Naive thymus-derived CD4-positive, alpha-beta T cell (primary cell): ENCODE measurements around the gene RCAN3. TPM values are rescaled to one million over a fixed set of nuclear protein-coding genes. Genes with fewer than 3 reads are reported as not detected.

ENCODE experiments used
- ATAC-seq: fragments of 150-1000 bp; cut with Tn5 transposase; 2 replicates; pipeline ENCODE4 v1.10.0; 2021; ENCODE audit warnings: mild to moderate bottlenecking, moderate library complexity
- CTCF ChIA-PET: fragments of 350-600 bp; sonication (Branson Sonifier 250); formaldehyde crosslinking; loops from one replicate; lab custom pipeline; 2021; ENCODE audit warnings: antibody characterized with exemption; lab: Charles Lee
- POLR2A ChIA-PET: fragments of 350-600 bp; sonication (Branson Sonifier 250); formaldehyde crosslinking; loops from one replicate; lab custom pipeline; 2021; ENCODE audit warnings: antibody characterized with exemption, inconsistent platforms; lab: Charles Lee
- DNase-seq, 9 donors: peaks; one replicate each; pipeline versions ENCODE4 v3.0.0 to v3.0.0-alpha.2; 2020 to 2022; ENCODE audit warnings: mixed read lengths in 1 of 9
- H3K27ac ChIP-seq: one replicate; pipeline ENCODE4 v1.7.0; 2013; ENCODE audit warnings: mild to moderate bottlenecking, low read depth, low read length, moderate library complexity
- H3K27me3 ChIP-seq, 2 donors: one replicate each; pipeline ENCODE4 v1.7.0; 2013; ENCODE audit warnings: low read length in 2 of 2, mild to moderate bottlenecking in 2 of 2, moderate library complexity in 2 of 2; ENCODE audit not compliant: control insufficient read depth in 2 of 2, insufficient read depth in 2 of 2
- H3K36me3 ChIP-seq, 3 experiments: 1 replicate in 2 of 3; 2 replicates in 1 of 3; pipeline ENCODE4 v1.7.0; 2013; ENCODE audit warnings: low read length in 3 of 3, mild to moderate bottlenecking in 3 of 3, moderate library complexity in 1 of 3; ENCODE audit not compliant: insufficient read depth in 3 of 3, control insufficient read depth in 2 of 3
- H3K4me1 ChIP-seq, 2 donors: one replicate each; pipeline ENCODE4 v1.7.0; 2013; ENCODE audit warnings: low read length in 2 of 2, mild to moderate bottlenecking in 2 of 2, moderate library complexity in 1 of 2; ENCODE audit not compliant: control insufficient read depth in 2 of 2, insufficient read depth in 2 of 2
- H3K4me3 ChIP-seq: 2 replicates; pipeline ENCODE4 v1.7.0; 2013; ENCODE audit warnings: mild to moderate bottlenecking, low read length
- H3K9me3 ChIP-seq, 3 experiments: 1 replicate in 2 of 3; 2 replicates in 1 of 3; pipeline ENCODE4 v1.7.0; 2013; ENCODE audit warnings: low read length in 3 of 3; ENCODE audit not compliant: control insufficient read depth in 2 of 3
- H3K27ac Mint-ChIP-seq, 9 donors: one replicate each; pipeline ENCODE4 v1.8.0; 2020 to 2022; ENCODE audit warnings: mixed read lengths in 9 of 9, mild to moderate bottlenecking in 8 of 9, moderate library complexity in 5 of 9, inconsistent platforms in 2 of 9
- H3K27me3 Mint-ChIP-seq, 5 donors: one replicate each; pipeline ENCODE4 v1.8.0; 2021 to 2022; ENCODE audit warnings: mixed read lengths in 5 of 5, mild to moderate bottlenecking in 1 of 5
- H3K36me3 Mint-ChIP-seq, 5 donors: one replicate each; pipeline ENCODE4 v1.8.0; 2020 to 2022; ENCODE audit warnings: mixed read lengths in 5 of 5, mild to moderate bottlenecking in 3 of 5, inconsistent platforms in 1 of 5
- H3K4me1 Mint-ChIP-seq, 7 donors: one replicate each; pipeline ENCODE4 v1.8.0; 2020 to 2022; ENCODE audit warnings: mixed read lengths in 7 of 7, mild to moderate bottlenecking in 3 of 7, inconsistent platforms in 1 of 7
- H3K4me3 Mint-ChIP-seq, 10 donors: one replicate each; pipeline ENCODE4 v1.8.0; 2020 to 2022; ENCODE audit warnings: mild to moderate bottlenecking in 10 of 10, mixed read lengths in 10 of 10, moderate library complexity in 6 of 10, inconsistent platforms in 2 of 10
- H3K9me3 Mint-ChIP-seq, 11 donors: one replicate each; pipeline ENCODE4 v1.8.0; 2020 to 2022; ENCODE audit warnings: mixed read lengths in 11 of 11, mild to moderate bottlenecking in 4 of 11, inconsistent platforms in 1 of 11, moderate library complexity in 1 of 11
- intact Hi-C, 2 donors: fragments of 100-400 bp; cut with micrococcal nuclease; formaldehyde crosslinking; loops; one replicate each; pipeline ENCODE4 v1.15.1; 2023
- polyA plus RNA-seq, 2 donors: library from polyadenylated mRNA; unstranded; fragments of 300-500 nt; fragmentation: Illumina TruSeq; gene quantifications; one replicate each; pipeline ENCODE4 v1.2.3, GENCODE V29; 2021
- total RNA-seq, 6 experiments: library from RNA in 5 of 6; stranded (reverse) in 5 of 6; gene quantifications; 1 replicate in 5 of 6; 2 replicates in 1 of 6; pipeline ENCODE4 v1.2.3 and lab custom pipeline; 2021 to 2026

Gene RCAN3
- total and polyA plus RNA-seq, 7 experiments from 2014 or later: 68.5 to 247 (median 179) TPM

DNA sequence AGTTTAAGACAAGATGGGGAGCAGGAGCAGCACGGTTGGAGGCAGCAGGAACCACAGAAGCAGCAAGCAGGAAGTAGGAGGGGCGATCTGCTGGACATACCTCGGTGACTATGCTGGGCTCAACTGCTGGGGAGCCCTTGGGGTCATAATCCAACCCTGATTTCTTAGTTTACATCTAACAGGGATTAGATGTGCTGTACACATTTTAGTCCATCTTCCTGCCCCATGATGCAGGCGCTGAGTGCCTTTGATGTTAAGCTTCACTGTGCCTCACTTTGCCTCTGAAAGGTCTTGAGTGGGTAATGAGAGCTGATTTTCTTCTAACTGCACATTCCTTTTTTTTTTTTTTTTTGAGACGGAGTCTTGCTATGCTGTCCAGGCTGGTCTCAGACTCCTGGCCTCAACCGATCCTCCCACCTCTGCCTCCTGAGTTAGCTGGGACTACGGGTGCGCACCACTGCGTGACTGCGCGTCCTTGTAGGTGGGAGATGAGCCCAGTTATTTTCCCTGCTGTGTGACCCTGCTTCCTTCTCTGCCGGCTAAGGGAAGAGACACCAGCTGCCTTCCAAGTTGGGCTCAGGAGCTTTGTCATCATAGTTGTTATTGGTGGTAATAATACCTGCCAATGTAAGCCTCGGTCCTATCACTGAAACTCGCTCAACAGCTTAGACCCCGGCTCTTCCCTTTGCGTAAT lies 1.1 kb upstream of the RCAN3 start:
- H3K36me3 ChIP-seq: no peaks in the 10 kb centered on the region
- H3K9me3 Mint-ChIP-seq: peaks cover 0 to 7% (median 0%) of the 10 kb centered on the region in 11 donors
- H3K4me3 ChIP-seq: peak overlapping the region; percentile 82
- DNase-seq (peak in 7 of 9 donors; percentile 42 to 58 (median 51)), ATAC-seq (no peak)
- ChIA-PET CTCF (interaction anchor here (0.7 to 4.9 kb wide), 10 partner anchors 8 to 86 kb away, joined by 3 to 44 read pairs (median 6); partner anchors contain the start of gene NIPAL3), POLR2A (interaction anchor here (0.6 to 27.5 kb wide), 22 partner anchors 9 to 1300 kb away, joined by 3 to 929 read pairs (median 6); partner anchors contain the start of genes NIPAL3, SRRM1 and STPG1)
- no peaks in the 10 kb centered on the region for H3K9me3 ChIP-seq
- intact Hi-C loops: loop anchor here (1.0 to 10.0 kb wide), 18 partner anchors 9 to 931 kb away; partner anchors contain the start of genes CLIC4 (in 2 of the 2), NIPAL3 (in 2 of the 2), MACO1 (in 1 of the 2) and PNRC2 (in 1 of the 2)
- H3K36me3 Mint-ChIP-seq: peaks cover 0 to 31% (median 18%) of the 10 kb centered on the region in 5 donors
- peak overlapping the region; percentile 84 to 94 (median 90) for H3K4me3 Mint-ChIP-seq
- peaks cover 33 to 44% of the 10 kb centered on the region in 2 donors for H3K4me1 ChIP-seq
- H3K27me3 ChIP-seq: no peaks in the 10 kb centered on the region
- peaks cover 34 to 60% (median 53%) of the 10 kb centered on the region in 7 donors for H3K4me1 Mint-ChIP-seq
- peak overlapping the region; percentile 99 for H3K27ac ChIP-seq
- peaks cover 0 to 9% (median 0%) of the 10 kb centered on the region in 5 donors for H3K27me3 Mint-ChIP-seq
- H3K27ac Mint-ChIP-seq: peak overlapping the region; percentile 92 to 99 (median 95)

DNA sequence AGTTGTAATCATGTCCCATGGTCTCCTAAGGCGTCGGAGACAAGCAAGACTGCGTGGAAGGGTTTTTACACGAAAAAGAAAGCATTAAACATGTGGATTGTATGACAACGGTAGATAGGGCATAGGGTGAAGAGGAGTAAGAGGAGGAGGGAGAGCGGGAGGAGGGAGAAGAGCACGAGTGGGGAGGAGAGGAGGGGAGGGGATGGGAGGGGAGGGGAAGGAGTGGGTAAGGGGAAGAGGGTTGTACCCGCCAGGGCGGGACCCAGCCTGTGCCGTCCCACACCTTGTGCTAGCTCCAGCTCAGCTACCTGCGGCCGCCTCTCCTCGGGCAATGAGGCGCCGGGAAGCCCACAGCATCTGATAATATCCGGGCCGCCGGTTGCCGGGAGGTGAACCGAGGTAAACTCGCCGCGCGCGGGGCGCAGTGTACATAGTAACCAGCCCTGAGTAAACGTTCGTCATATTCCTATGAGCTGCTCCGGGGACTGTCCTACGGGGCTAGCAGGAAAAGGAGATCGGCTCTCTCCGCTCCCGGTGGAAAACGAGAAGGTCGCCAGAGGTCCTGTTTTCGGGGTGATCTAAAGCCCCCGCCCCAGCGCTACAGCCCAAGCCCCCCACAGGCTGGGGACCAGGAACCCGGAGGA lies 449 bp upstream of the RCAN3 start:
- H3K4me1 ChIP-seq: peaks cover 37 to 48% of the 10 kb centered on the region in 2 donors
- peak overlapping the region; percentile 82 for H3K4me3 ChIP-seq
- no peaks in the 10 kb centered on the region for H3K27me3 ChIP-seq
- H3K27me3 Mint-ChIP-seq: peaks cover 0 to 9% (median 0%) of the 10 kb centered on the region in 5 donors
- intact Hi-C loops: loop anchor here (1.0 to 10.0 kb wide), 17 partner anchors 16 to 930 kb away; partner anchors contain the start of genes CLIC4 (in 2 of the 2), NIPAL3 (in 2 of the 2), MACO1 (in 1 of the 2) and PNRC2 (in 1 of the 2)
- ATAC-seq (peak; percentile 78), DNase-seq (peak; percentile 71 to 95 (median 87))
- peaks cover 35 to 65% (median 60%) of the 10 kb centered on the region in 7 donors for H3K4me1 Mint-ChIP-seq
- H3K27ac ChIP-seq: peak overlapping the region; percentile 99
- H3K36me3 Mint-ChIP-seq: peaks cover 0 to 33% (median 20%) of the 10 kb centered on the region in 5 donors
- POLR2A ChIA-PET: interaction anchor here (0.7 to 27.5 kb wide), 20 partner anchors 8 to 743 kb away, joined by 3 to 929 read pairs (median 7); partner anchors contain the start of genes NIPAL3, SRRM1 and STPG1
- no peaks in the 10 kb centered on the region for H3K9me3 ChIP-seq
- H3K27ac Mint-ChIP-seq: peak overlapping the region; percentile 92 to 99 (median 95)
- H3K36me3 ChIP-seq: no peaks in the 10 kb centered on the region
- peaks cover 0 to 7% (median 0%) of the 10 kb centered on the region in 11 donors for H3K9me3 Mint-ChIP-seq
- H3K4me3 Mint-ChIP-seq: peak overlapping the region; percentile 84 to 94 (median 90)
- CTCF ChIA-PET: interaction anchor here (0.9 to 4.9 kb wide), 8 partner anchors 8 to 87 kb away, joined by 3 to 44 read pairs (median 8); partner anchors contain the start of gene NIPAL3

DNA sequence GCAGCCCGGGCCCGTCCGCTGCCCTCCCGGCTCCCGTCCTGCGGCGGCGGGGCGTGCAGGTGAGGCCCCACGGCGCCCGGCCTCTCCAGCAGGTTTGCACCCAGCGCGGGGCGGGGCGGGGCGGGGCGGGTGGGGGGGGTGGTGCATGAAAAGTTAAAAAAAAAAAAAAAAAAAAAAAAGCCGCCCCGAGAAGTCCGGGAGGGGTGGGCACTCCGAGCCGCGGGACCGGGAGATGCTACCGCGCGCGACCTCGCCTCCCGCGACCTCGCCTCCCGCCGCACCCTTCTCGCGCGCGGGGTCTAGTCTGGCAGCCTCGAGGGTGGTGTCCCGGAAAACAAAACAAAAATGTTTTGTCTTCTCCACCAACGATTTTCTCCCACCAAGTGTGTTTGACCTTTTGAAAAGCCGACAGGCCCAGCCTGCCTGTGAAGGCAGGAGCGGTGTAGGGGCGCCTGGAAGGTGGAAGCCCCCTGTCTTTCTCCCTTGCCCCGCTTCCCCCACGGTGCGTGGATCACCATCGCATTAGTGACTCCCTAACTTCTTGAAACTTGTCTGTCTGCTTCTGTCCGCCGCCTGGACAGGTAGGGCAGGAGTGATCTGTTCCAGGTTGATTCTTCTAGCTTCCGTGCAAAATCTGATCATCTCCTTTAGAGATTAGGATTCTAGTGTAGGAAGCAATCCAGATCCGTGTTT lies 569 bp downstream of the RCAN3 start:
- Histone ChIP-seq H3K9me3 (no peaks in the 10 kb centered on the region), H3K4me3 (peak overlapping the region; percentile 84), H3K4me1 (peaks cover 47 to 58% of the 10 kb centered on the region in 2 donors), H3K36me3 (no peaks in the 10 kb centered on the region), H3K27me3 (no peaks in the 10 kb centered on the region), H3K27ac (peak overlapping the region; percentile 99)
- ChIA-PET CTCF (interaction anchor here (0.5 to 4.9 kb wide), 12 partner anchors 13 to 727 kb away, joined by 3 to 44 read pairs (median 6); partner anchors contain the start of genes NIPAL3 and STPG1), POLR2A (interaction anchor here (0.6 to 27.5 kb wide), 16 partner anchors 10 to 139 kb away, joined by 3 to 929 read pairs (median 8); partner anchors contain the start of genes NIPAL3, SRRM1 and STPG1)
- intact Hi-C loops: loop anchor here (5.0 to 10.0 kb wide), 8 partner anchors 242 to 929 kb away; partner anchors contain the start of genes CLIC4 (in 1 of the 2), MACO1 (in 1 of the 2), PNRC2 (in 1 of the 2) and RSRP1 (in 1 of the 2)
- Mint-ChIP-seq H3K27ac (peak overlapping the region; percentile 95 to 99 (median 98)), H3K36me3 (peaks cover 0 to 40% (median 23%) of the 10 kb centered on the region in 5 donors), H3K27me3 (peaks cover 0 to 9% (median 0%) of the 10 kb centered on the region in 5 donors), H3K4me1 (peaks cover 42 to 70% (median 61%) of the 10 kb centered on the region in 7 donors), H3K9me3 (peaks cover 0 to 7% (median 0%) of the 10 kb centered on the region in 11 donors), H3K4me3 (peak overlapping the region; percentile 90 to 100 (median 99))
- ATAC-seq: peak; percentile 17
- peak in 3 of 9 donors; percentile 39 to 57 (median 48) for DNase-seq

DNA sequence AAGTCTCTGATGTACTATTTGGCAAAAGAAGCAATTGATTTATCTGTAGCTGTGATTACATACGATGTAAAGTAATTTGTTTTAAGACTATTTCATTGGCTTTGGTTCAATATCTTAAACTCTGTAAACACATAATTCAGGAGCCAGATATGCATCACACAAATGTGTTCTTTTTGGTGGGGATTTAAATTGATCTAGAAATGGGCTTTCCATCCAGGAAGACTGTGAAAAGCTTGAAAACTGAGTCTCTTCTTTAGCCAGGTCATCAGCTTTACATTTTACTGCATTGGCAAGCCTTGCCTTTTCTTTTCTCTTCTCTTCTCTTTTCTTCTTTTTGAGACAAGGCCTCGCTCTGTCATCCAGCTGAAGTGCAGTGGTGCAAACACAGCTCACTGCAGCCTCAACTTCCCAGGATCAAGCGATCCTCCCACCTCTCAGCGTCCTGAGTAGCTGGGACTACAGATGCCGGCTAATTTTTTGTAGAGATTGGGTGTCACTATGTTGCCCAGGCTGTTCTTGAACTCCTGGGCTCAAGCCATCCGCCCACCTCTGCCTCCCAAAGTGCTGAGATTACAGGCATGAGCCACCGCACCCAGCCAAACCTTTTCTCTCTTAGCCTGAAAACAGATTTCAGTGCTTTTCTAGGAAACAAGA lies 1.4 kb downstream of the RCAN3 start:
- POLR2A ChIA-PET: interaction anchor here (0.6 to 27.5 kb wide), 15 partner anchors 10 to 507 kb away, joined by 3 to 929 read pairs (median 7); partner anchors contain the start of genes NIPAL3 and STPG1
- intact Hi-C loops: loop anchor here (1.0 to 10.0 kb wide), 9 partner anchors 83 to 928 kb away; partner anchors contain the start of genes CLIC4 (in 1 of the 2), MACO1 (in 1 of the 2), PNRC2 (in 1 of the 2) and RSRP1 (in 1 of the 2)
- Histone ChIP-seq H3K4me3 (peak overlapping the region; percentile 84), H3K4me1 (peaks cover 54 to 63% of the 10 kb centered on the region in 2 donors), H3K27me3 (no peaks in the 10 kb centered on the region), H3K27ac (peak overlapping the region; percentile 99), H3K9me3 (no peaks in the 10 kb centered on the region), H3K36me3 (no peaks in the 10 kb centered on the region)
- peaks cover 0 to 9% (median 0%) of the 10 kb centered on the region in 5 donors for H3K27me3 Mint-ChIP-seq
- H3K9me3 Mint-ChIP-seq: peaks cover 0 to 5% (median 0%) of the 10 kb centered on the region in 11 donors
- peaks cover 44 to 74% (median 61%) of the 10 kb centered on the region in 7 donors for H3K4me1 Mint-ChIP-seq
- no peak for ATAC-seq
- peak overlapping the region; percentile 90 to 100 (median 99) for H3K4me3 Mint-ChIP-seq
- CTCF ChIA-PET: interaction anchor here (0.5 to 4.9 kb wide), 12 partner anchors 12 to 728 kb away, joined by 3 to 44 read pairs (median 4); partner anchors contain the start of genes NIPAL3 and STPG1
- H3K36me3 Mint-ChIP-seq: peaks cover 0 to 44% (median 28%) of the 10 kb centered on the region in 5 donors
- H3K27ac Mint-ChIP-seq: peak overlapping the region; percentile 95 to 99 (median 98)
- peak in 3 of 9 donors; percentile 29 to 39 (median 35) for DNase-seq

DNA sequence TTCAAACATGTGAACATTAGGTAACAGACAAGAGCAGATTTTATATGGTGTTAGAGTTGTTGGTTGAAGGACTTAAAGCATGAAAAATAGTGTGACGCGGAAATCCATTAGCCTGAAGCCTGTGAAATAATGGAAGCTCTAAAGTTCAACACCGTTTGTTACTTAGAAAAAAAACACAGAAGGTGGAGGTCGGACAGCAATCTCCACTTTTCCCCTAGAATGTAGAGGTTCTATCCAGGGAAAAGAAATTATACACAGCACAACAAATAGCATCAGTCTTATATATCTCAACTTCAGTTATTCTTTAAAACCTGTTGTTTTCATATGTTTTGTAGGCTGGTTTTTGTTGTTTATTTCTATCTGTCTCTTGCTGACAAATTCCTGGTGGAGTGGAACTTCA lies 1.9 kb downstream of the RCAN3 start:
- DNase-seq (no peak), ATAC-seq (no peak)
- CTCF ChIA-PET: interaction anchor here (1.0 to 4.9 kb wide), 10 partner anchors 12 to 112 kb away, joined by 3 to 44 read pairs (median 6); partner anchors contain the start of genes NIPAL3 and STPG1
- H3K36me3 Mint-ChIP-seq: peaks cover 3 to 44% (median 28%) of the 10 kb centered on the region in 5 donors
- H3K27me3 Mint-ChIP-seq: peaks cover 0 to 9% (median 0%) of the 10 kb centered on the region in 5 donors
- intact Hi-C loops: loop anchor here (1.0 to 10.0 kb wide), 9 partner anchors 83 to 928 kb away; partner anchors contain the start of genes CLIC4 (in 1 of the 2), MACO1 (in 1 of the 2), PNRC2 (in 1 of the 2) and RSRP1 (in 1 of the 2)
- peaks cover 0 to 5% (median 0%) of the 10 kb centered on the region in 11 donors for H3K9me3 Mint-ChIP-seq
- H3K27ac ChIP-seq: peak overlapping the region; percentile 99
- peak overlapping the region; percentile 95 to 99 (median 98) for H3K27ac Mint-ChIP-seq
- H3K9me3 ChIP-seq: no peaks in the 10 kb centered on the region
- H3K4me1 Mint-ChIP-seq: peaks cover 46 to 74% (median 61%) of the 10 kb centered on the region in 7 donors
- H3K4me3 ChIP-seq: peak overlapping the region; percentile 84
- peak overlapping the region; percentile 90 to 100 (median 99) for H3K4me3 Mint-ChIP-seq
- peaks cover 54 to 62% of the 10 kb centered on the region in 2 donors for H3K4me1 ChIP-seq
- H3K36me3 ChIP-seq: no peaks in the 10 kb centered on the region
- H3K27me3 ChIP-seq: no peaks in the 10 kb centered on the region
- POLR2A ChIA-PET: interaction anchor here (0.6 to 27.5 kb wide), 15 partner anchors 9 to 506 kb away, joined by 3 to 929 read pairs (median 7); partner anchors contain the start of genes NIPAL3 and STPG1
